ENCODE measurements around the gene LCN15.
A peak's percentile ranks its signal among the peaks of the same experiment; 100 is the strongest.
"Not testable (repeated sequence)": the region's sequence is repeated elsewhere in the genome, so short reads cannot be mapped to it uniquely, and the experiment has no call there.

LCN15 gene

DNA sequence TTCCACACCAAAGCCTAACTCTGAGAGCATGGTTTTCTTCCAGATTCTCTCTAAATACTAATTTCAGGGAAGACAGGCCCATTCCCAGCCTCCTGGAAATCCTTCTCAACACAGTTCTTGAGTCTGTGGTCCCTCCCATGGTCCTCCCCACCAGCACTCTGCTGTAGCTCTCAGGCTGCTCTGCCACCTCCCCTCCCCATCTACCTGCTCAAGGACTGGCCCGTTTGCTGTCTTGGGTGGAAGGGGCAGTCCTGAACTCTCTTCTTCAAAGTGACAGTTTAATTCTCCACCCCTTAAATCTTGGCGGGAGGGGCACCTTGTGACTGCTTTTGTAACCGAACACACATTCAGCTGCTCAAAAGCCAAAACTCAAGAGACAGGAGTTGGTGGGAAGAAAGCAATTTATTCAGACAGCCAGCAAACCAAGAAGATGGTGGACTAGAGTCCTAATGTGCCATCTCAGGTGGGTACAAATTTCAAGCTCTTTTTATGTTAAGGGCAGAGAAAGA is 7.6 kb upstream of the LCN15 start:
- no peak overlapping the region for H3K9ac ChIP-seq (ENCODE audit: low read depth, low read length)
- peaks cover 12% of the 10 kb centered on the region; the same call in 1 of the 2 replicates for H3K9me3 ChIP-seq (ENCODE audit: insufficient read depth, low read depth, low read length)
- 92% methylated on average over 3 of the region's 3 CpGs for WGBS
- H3K4me3 ChIP-seq (ENCODE audit: low read length): no peak overlapping the region
- no peaks in the 10 kb centered on the region for H3K27me3 ChIP-seq (ENCODE audit: insufficient read depth, low read length)
- no peaks in the 10 kb centered on the region for H3K4me1 ChIP-seq (ENCODE audit: insufficient read depth, low read length)
- H3K36me3 ChIP-seq (ENCODE audit: insufficient read depth, low read length): no peaks in the 10 kb centered on the region
- no peak overlapping the region for H3K27ac ChIP-seq (ENCODE audit: low read depth, low read length)

DNA sequence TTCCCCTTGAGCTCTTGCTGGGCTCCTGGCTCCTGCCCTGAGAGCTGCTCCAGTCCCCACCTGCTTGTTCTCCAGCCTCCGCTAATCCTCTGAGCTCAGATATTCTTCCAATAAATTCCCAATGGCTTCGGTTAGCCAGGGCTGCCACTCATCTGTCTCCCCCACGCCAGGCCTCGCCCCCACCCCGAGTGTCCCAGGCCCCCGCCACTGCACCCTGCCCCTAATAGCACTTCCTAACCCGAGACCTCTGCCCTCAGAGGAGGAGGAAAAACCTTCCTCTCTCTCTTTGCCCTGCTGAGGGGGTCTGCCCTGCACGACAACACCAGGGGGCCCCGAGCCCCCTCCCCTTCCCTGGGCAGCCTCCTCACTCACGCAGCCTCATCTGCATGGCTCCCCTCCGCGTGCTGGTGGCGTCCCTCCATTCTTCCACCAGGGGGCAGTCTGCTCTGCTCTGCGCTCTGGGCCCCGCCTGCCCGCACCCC is 5.4 kb upstream of the LCN15 start:
- H3K36me3 ChIP-seq (ENCODE audit: insufficient read depth, low read length): no peaks in the 10 kb centered on the region
- 12% methylated on average over 16 of the region's 16 CpGs for WGBS
- no peaks in the 10 kb centered on the region for H3K27me3 ChIP-seq (ENCODE audit: insufficient read depth, low read length)
- H3K9me3 ChIP-seq (ENCODE audit: insufficient read depth, low read depth, low read length): peaks cover 12% of the 10 kb centered on the region; the same call in 1 of the 2 replicates
- no peak overlapping the region for H3K9ac ChIP-seq (ENCODE audit: low read depth, low read length)
- H3K27ac ChIP-seq (ENCODE audit: low read depth, low read length): no peak overlapping the region
- peak overlapping the region; percentile 46 for H3K4me3 ChIP-seq (ENCODE audit: low read length)
- no peaks in the 10 kb centered on the region for H3K4me1 ChIP-seq (ENCODE audit: insufficient read depth, low read length)

DNA sequence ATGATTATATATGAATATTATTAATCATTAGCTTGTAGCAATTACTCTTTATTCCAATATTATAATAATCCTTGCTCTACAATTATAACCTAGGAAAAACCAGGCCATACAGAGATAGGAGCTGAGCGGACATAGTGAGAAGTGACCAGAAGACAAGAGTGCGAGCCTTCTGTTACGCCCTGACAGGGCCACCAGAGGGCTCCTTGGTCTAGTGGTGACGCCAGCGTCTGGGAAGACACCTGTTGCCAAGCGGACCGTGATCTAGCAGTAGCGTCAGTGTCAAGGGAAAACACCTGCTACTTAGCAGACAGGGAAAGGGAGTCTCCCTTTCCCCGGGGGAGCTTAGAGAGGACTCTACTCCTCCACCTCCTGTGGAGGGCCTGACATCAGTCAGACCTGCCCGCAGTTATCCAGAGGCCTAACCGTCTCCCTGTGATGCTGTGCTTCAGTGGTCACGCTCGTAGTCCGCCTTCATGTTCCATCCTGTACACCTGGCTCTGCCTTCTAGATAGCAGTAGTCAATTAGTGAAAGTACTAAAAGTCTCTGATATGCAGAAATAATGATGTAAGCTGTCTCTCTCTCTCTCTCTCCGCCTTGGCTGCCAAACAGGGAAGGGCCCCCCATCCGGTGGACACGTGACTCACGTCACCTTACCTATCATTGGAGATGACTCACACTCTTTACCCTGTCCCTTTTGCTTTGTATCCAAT is 2.2 kb upstream of the LCN15 start:
- not testable (repeated sequence) for H3K4me3 ChIP-seq (ENCODE audit: low read length); H3K4me1 ChIP-seq (ENCODE audit: insufficient read depth, low read length)

DNA sequence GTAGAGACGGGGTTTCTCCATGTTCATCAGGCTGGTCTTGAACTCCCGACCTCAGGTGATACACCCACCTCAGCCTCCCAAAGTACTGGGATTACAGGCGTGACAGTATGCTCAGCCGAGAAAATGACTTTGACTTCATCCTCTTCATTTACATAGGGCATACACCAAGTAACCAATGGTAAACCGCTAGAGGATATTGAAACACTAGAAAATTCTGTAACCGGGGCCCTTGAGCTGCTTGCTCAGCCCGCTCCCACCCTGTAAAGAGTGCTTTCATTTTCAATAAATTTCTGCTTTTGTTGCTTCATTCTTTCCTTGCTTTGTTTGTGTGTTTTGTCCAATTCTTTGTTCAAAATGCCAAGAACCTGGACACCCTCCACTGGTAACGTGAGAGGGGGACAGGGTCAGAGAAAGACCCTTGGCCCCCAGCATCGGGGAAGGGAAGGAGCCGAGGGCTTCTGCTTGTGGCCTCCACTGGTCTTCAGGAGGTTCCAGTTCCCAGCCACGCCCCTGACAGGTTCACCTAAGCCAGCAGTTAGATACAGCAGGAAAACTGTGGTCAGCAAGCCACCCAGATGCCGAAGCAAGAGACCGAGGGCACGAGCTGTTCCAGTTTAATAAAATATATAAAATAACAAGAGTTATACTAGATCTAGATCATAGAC is 1.6 kb upstream of the LCN15 start:
- H3K4me1 ChIP-seq (ENCODE audit: insufficient read depth, low read length); H3K4me3 ChIP-seq (ENCODE audit: low read length); H3K36me3 ChIP-seq (ENCODE audit: insufficient read depth, low read length); H3K27ac ChIP-seq (ENCODE audit: low read depth, low read length); H3K27me3 ChIP-seq (ENCODE audit: insufficient read depth, low read length); H3K9me3 ChIP-seq (ENCODE audit: insufficient read depth, low read depth, low read length); H3K9ac ChIP-seq (ENCODE audit: low read depth, low read length): not testable (repeated sequence)
- WGBS: 87% methylated on average over 11 of the region's 14 CpGs

More for the DNA sequence above, 2.2 kb upstream of the LCN15 start:
- not testable (repeated sequence) for H3K36me3 ChIP-seq (ENCODE audit: insufficient read depth, low read length); H3K9me3 ChIP-seq (ENCODE audit: insufficient read depth, low read depth, low read length); H3K9ac ChIP-seq (ENCODE audit: low read depth, low read length); H3K27ac ChIP-seq (ENCODE audit: low read depth, low read length); H3K27me3 ChIP-seq (ENCODE audit: insufficient read depth, low read length)
- 51% methylated on average over 17 of the region's 18 CpGs for WGBS

DNA sequence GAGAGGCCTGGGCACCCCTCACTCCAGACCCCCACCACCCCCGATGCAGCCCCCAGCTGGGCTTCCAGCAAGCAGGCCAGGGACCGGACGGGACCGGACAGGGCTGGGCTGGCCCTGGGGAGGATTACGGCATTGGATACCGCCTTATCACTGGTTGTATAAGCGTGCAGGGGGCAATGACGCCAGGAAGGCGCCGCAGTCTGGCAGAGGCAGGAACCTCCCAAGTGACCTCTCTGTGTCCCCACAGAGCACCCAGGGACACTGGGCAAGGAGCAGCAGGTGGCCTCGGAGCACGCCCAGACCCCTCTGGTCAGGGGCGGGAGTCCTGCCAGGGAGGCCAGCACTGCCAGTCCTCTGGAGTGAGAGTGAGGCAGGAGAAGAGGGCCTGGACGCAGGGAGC is 723 bp upstream of the LCN15 start:
- H3K27me3 ChIP-seq (ENCODE audit: insufficient read depth, low read length): no peaks in the 10 kb centered on the region
- WGBS: 93% methylated on average over 14 of the region's 14 CpGs
- no peak overlapping the region for H3K9ac ChIP-seq (ENCODE audit: low read depth, low read length)
- no peaks in the 10 kb centered on the region for H3K36me3 ChIP-seq (ENCODE audit: insufficient read depth, low read length)
- H3K9me3 ChIP-seq (ENCODE audit: insufficient read depth, low read depth, low read length): no peaks in the 10 kb centered on the region
- no peak overlapping the region for H3K27ac ChIP-seq (ENCODE audit: low read depth, low read length)
- H3K4me1 ChIP-seq (ENCODE audit: insufficient read depth, low read length): 0 out of 2 replicates have a peak, but pooled peaks cover 5% of the 10 kb centered on the region
- no peak overlapping the region for H3K4me3 ChIP-seq (ENCODE audit: low read length)

DNA sequence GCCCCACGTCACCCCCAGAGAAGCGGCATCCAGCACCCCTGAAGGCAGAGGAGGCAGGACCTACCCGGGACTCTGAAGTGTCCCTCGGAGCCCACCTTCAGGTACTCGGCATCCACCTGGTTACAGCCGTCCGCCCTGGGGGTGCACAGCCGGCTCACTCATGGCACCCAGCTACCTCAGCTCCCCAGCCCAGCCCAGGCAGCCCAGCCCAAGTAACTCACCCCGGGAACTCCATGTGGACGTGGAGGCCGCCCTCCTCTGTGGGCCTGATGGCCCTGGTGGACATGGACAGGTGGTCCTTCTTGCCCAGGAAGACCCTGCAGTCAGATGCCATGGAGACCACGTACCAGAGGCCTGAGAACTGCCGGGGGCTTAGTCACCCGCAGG is 676 bp downstream of the LCN15 start:
- Histone ChIP-seq H3K9ac (ENCODE audit: low read depth, low read length) (no peak overlapping the region), H3K27ac (ENCODE audit: low read depth, low read length) (no peak overlapping the region), H3K4me3 (ENCODE audit: low read length) (peak overlapping the region; percentile 39; the same call in 1 of the 2 replicates), H3K4me1 (ENCODE audit: insufficient read depth, low read length) (0 out of 2 replicates have a peak, but pooled peaks cover 5% of the 10 kb centered on the region), H3K36me3 (ENCODE audit: insufficient read depth, low read length) (no peaks in the 10 kb centered on the region), H3K9me3 (ENCODE audit: insufficient read depth, low read depth, low read length) (no peaks in the 10 kb centered on the region), H3K27me3 (ENCODE audit: insufficient read depth, low read length) (no peaks in the 10 kb centered on the region)
- WGBS: 89% methylated on average over 14 of the region's 14 CpGs

DNA sequence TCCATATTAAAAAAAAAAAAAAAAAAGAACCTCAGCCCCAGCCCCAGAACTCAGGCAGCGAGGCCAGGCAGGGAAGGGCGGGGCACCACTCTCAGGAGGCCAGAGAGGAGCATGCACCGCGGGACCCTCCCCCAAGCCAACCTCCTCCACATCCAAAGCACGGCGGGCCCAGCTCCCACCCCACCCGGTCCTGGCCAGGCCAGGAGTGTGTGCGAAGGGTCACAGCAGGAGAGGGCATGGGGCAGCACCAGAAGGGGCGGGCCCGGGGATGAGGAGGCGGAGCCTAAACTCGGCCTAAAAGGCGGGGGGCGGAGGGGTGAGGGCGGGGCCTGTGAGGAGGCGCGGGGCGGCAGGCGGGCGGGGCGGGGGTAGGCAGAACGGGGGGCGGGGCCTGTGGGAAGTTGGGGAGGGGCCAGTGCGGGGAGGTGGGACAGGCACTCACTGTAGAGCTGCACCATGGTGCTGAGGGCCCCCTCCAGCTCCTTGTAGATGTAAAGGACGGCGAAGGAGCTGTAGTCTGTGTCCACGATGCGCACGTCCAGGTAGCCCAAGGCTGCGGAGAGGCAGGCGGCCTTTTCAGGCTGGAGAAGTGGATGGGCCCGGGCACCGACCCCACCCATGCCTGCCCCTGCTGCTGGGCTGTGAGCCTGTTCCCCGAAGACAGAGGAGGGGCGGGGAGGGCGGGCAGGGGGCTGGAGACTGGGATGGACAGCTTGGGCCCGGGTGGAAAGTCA is 1.2 kb downstream of the LCN15 start:
- WGBS: 19% methylated on average over 24 of the region's 37 CpGs
- no peak overlapping the region for H3K9ac ChIP-seq (ENCODE audit: low read depth, low read length)
- H3K27ac ChIP-seq (ENCODE audit: low read depth, low read length): no peak overlapping the region
- H3K36me3 ChIP-seq (ENCODE audit: insufficient read depth, low read length): no peaks in the 10 kb centered on the region
- H3K4me1 ChIP-seq (ENCODE audit: insufficient read depth, low read length): 0 out of 2 replicates have a peak, but pooled peaks cover 5% of the 10 kb centered on the region
- no peaks in the 10 kb centered on the region for H3K27me3 ChIP-seq (ENCODE audit: insufficient read depth, low read length)
- H3K9me3 ChIP-seq (ENCODE audit: insufficient read depth, low read depth, low read length): no peaks in the 10 kb centered on the region
- peak overlapping the region; percentile 39 for H3K4me3 ChIP-seq (ENCODE audit: low read length)

DNA sequence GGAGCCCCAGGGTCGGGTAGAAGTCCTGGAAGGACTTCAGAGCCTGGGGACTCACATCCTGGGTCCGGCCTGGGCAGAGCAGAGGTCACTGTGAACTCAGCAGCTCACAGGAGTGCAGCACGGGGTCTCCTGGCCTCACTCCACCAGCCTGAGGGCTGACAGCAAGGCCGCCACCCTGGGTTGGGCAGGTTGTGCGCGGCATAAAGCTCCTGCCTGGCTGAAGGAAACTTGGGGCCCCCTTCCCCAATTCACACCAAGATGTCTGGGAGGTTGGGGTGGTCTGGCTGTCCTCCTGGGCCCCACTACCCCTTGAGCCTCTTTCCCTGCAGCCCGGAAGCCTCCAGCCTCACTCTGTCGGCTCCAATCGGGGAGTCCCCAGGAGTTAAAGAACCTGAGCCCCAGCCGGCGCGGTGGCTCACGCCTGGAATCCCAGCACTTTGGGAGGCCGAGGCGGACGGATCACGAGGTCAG is 2.1 kb downstream of the LCN15 start:
- no peak overlapping the region for H3K9ac ChIP-seq (ENCODE audit: low read depth, low read length)
- 0 out of 2 replicates have a peak, but pooled peaks cover 5% of the 10 kb centered on the region for H3K4me1 ChIP-seq (ENCODE audit: insufficient read depth, low read length)
- H3K27ac ChIP-seq (ENCODE audit: low read depth, low read length): no peak overlapping the region
- H3K4me3 ChIP-seq (ENCODE audit: low read length): no peak overlapping the region
- H3K27me3 ChIP-seq (ENCODE audit: insufficient read depth, low read length): no peaks in the 10 kb centered on the region
- 87% methylated on average over 17 of the region's 17 CpGs for WGBS
- no peaks in the 10 kb centered on the region for H3K9me3 ChIP-seq (ENCODE audit: insufficient read depth, low read depth, low read length)
- no peaks in the 10 kb centered on the region for H3K36me3 ChIP-seq (ENCODE audit: insufficient read depth, low read length)

DNA sequence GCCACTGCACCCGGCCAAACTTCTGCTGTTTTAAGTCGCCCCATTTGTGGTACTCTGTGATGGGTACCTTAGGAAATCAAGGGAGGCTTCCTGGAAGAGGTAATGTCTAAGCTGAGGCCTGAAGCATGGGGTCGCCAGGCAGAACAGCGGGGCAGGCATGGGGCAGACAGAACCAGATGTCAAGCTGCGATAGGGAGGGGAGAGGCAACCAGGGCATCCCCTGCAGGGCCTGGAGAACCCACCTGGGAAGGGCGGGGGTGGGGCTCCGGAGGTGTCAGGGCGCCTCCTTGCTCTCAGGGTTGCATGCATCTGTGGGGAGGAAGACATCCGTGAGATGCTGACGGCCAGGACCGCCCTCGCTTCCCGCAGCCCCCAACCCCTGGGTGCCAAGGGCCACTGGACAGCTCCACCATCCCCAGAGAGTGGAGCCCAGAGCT is 2.8 kb downstream of the LCN15 start:
- H3K9ac ChIP-seq (ENCODE audit: low read depth, low read length): no peak overlapping the region
- no peak overlapping the region for H3K4me3 ChIP-seq (ENCODE audit: low read length)
- H3K36me3 ChIP-seq (ENCODE audit: insufficient read depth, low read length): no peaks in the 10 kb centered on the region
- no peaks in the 10 kb centered on the region for H3K27me3 ChIP-seq (ENCODE audit: insufficient read depth, low read length)
- no peaks in the 10 kb centered on the region for H3K9me3 ChIP-seq (ENCODE audit: insufficient read depth, low read depth, low read length)
- H3K27ac ChIP-seq (ENCODE audit: low read depth, low read length): no peak overlapping the region
- H3K4me1 ChIP-seq (ENCODE audit: insufficient read depth, low read length): 0 out of 2 replicates have a peak, but pooled peaks cover 5% of the 10 kb centered on the region
- 87% methylated on average over 13 of the region's 13 CpGs for WGBS

DNA sequence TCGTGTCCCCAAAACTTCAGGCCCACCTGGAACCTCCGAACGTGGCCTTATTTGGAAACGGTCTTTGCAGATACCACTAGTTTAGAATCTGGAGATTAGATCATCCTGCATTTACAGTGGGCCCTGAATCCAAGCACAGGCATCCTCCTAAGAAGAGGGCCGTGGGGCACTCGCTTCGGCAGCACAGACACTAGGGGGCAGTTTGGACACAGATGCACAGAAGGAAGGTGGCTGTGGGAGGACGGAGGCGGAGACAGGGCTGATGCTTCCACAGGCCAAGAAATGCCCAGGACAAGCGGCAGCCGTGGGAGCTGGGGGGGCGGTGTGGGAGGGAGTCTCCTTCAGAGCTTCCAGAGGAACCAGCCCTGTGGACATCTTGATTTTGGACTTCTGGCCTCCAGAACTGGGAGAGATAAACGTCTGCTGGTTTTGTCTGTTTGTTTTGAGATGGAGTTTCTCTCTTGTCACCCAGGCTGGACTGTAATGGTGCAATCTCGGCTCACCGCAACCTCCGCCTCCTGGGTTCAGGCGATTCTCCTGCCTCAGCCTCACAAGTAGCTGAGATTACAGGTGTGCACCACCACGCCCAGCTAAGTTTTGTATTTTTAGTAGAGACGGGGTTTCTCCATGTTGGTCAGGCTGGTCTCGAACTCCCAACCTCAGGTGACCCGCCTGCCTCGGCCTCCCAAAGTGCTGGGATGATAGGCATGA is 3.3 kb downstream of the LCN15 start:
- H3K36me3 ChIP-seq (ENCODE audit: insufficient read depth, low read length); H3K27me3 ChIP-seq (ENCODE audit: insufficient read depth, low read length); H3K4me3 ChIP-seq (ENCODE audit: low read length); H3K9me3 ChIP-seq (ENCODE audit: insufficient read depth, low read depth, low read length); H3K27ac ChIP-seq (ENCODE audit: low read depth, low read length); H3K9ac ChIP-seq (ENCODE audit: low read depth, low read length); H3K4me1 ChIP-seq (ENCODE audit: insufficient read depth, low read length): not testable (repeated sequence)
- 76% methylated on average over 22 of the region's 22 CpGs for WGBS
